BLaER1 treated with 17β-estradiol and CSF1 and Interleukin-3, amounts not matched to agents 10 nM and 100 nM (cell line): Measurements from ENCODE around the gene ZBTB45.
A peak's percentile ranks its signal among the peaks of the same experiment; 100 is the strongest.
"Not testable (repeated sequence)": the region's sequence is repeated elsewhere in the genome, so short reads cannot be mapped to it uniquely, and the experiment has no call there.

ENCODE experiments used
- H3K27ac ChIP-seq, 11 experiments: shearing (Covaris generic); formaldehyde crosslinking; 2 replicates each; pipeline ENCODE4 v1.8.1; 2022
- H3K27me3 ChIP-seq, 11 experiments: shearing (Covaris generic); formaldehyde crosslinking; 2 replicates each; pipeline ENCODE4 v1.8.1; 2022
- H3K36me3 ChIP-seq, 11 experiments: shearing (Covaris generic); formaldehyde crosslinking; 2 replicates each; pipeline ENCODE4 v1.8.1; 2022
- H3K4me1 ChIP-seq, 10 experiments: shearing (Covaris generic); formaldehyde crosslinking; 2 replicates each; pipeline ENCODE4 v1.8.1; 2022
- H3K4me2 ChIP-seq, 11 experiments: shearing (Covaris generic); formaldehyde crosslinking; 2 replicates each; pipeline ENCODE4 v1.8.1; 2022
- H3K4me3 ChIP-seq, 10 experiments: shearing (Covaris generic); formaldehyde crosslinking; 2 replicates each; pipeline ENCODE4 v1.8.1; 2022
- H3K9ac ChIP-seq, 11 experiments: shearing (Covaris generic); formaldehyde crosslinking; 2 replicates each; pipeline ENCODE4 v1.8.1; 2022
- H3K9me3 ChIP-seq, 11 experiments: shearing (Covaris generic); formaldehyde crosslinking; replicated peaks in 1 of 11; 2 replicates each; pipeline ENCODE4 v1.8.1; 2022
- H4K20me1 ChIP-seq, 11 experiments: shearing (Covaris generic); formaldehyde crosslinking; 2 replicates each; pipeline ENCODE4 v1.8.1; 2022
- Cebpa-rat ChIP-seq, 11 experiments: shearing (Covaris generic); IDR thresholded peaks; 2 replicates each; pipeline ENCODE4 v1.8.1; 2022

ZBTB45 gene

GRCh38 chr19:58546019-58546530 lies 26.5 kb upstream of the ZBTB45 start:
- Histone ChIP-seq H3K36me3 (peaks cover 48 to 64% (median 61%) of the 10 kb centered on the region in 11 experiments), H3K27ac (peak overlapping the region in 10 of 11 experiments; percentile 88 to 99 (median 97); a peak in 18 of 22 replicates), H3K9ac (peak overlapping the region; percentile 89 to 100 (median 96)), H3K4me1 (peaks cover 25 to 63% (median 42%) of the 10 kb centered on the region in 10 experiments), H3K9me3 (peaks cover 0 to 6% (median 0%) of the 10 kb centered on the region in 11 experiments; a peak in 4 of 22 replicates), H3K4me3 (peak overlapping the region; percentile 90 to 100 (median 100)), H3K4me2 (peak overlapping the region; percentile 88 to 100 (median 98)), H3K27me3 (peaks cover 0 to 4% (median 0%) of the 10 kb centered on the region in 11 experiments; a peak in 2 of 22 replicates), H4K20me1 (peaks cover 62 to 68% (median 66%) of the 10 kb centered on the region in 11 experiments)
- TF ChIP-seq Cebpa-rat (IDR thresholded peaks at IDR 0.05): no peak

GRCh38 chr19:58545286-58546018 lies 25.8 kb upstream of the ZBTB45 start:
- H3K4me1 ChIP-seq: peaks cover 25 to 59% (median 42%) of the 10 kb centered on the region in 10 experiments
- TF ChIP-seq Cebpa-rat (IDR thresholded peaks at IDR 0.05): no peak
- peak overlapping the region; percentile 89 to 100 (median 96) for H3K9ac ChIP-seq
- H3K4me2 ChIP-seq: peak overlapping the region; percentile 88 to 100 (median 98)
- H3K36me3 ChIP-seq: peaks cover 42 to 58% (median 55%) of the 10 kb centered on the region in 11 experiments
- peaks cover 56 to 61% (median 60%) of the 10 kb centered on the region in 11 experiments for H4K20me1 ChIP-seq
- peak overlapping the region; percentile 88 to 99 (median 96); a peak in 21 of 22 replicates for H3K27ac ChIP-seq
- peaks cover 0 to 6% (median 0%) of the 10 kb centered on the region in 11 experiments; a peak in 4 of 22 replicates for H3K9me3 ChIP-seq
- peaks cover 0 to 4% (median 0%) of the 10 kb centered on the region in 11 experiments; a peak in 2 of 22 replicates for H3K27me3 ChIP-seq
- H3K4me3 ChIP-seq: peak overlapping the region; percentile 90 to 100 (median 100)

GRCh38 chr19:58544591-58545285 lies 25.1 kb upstream of the ZBTB45 start:
- peaks cover 0 to 4% (median 0%) of the 10 kb centered on the region in 11 experiments; a peak in 2 of 22 replicates for H3K27me3 ChIP-seq
- peaks cover 25 to 55% (median 38%) of the 10 kb centered on the region in 10 experiments for H3K4me1 ChIP-seq
- H3K4me3 ChIP-seq: peak overlapping the region; percentile 90 to 100 (median 100)
- peaks cover 49 to 54% (median 53%) of the 10 kb centered on the region in 11 experiments for H4K20me1 ChIP-seq
- H3K4me2 ChIP-seq: peak overlapping the region; percentile 88 to 100 (median 98)
- peak overlapping the region; percentile 89 to 100 (median 96) for H3K9ac ChIP-seq
- no peak for TF ChIP-seq Cebpa-rat (IDR thresholded peaks at IDR 0.05)
- H3K9me3 ChIP-seq: peaks cover 0 to 6% (median 0%) of the 10 kb centered on the region in 11 experiments; a peak in 4 of 22 replicates
- H3K27ac ChIP-seq: peak overlapping the region; percentile 88 to 99 (median 96)
- peaks cover 35 to 50% (median 48%) of the 10 kb centered on the region in 11 experiments for H3K36me3 ChIP-seq

GRCh38 chr19:58543826-58544590 lies 24.4 kb upstream of the ZBTB45 start, which contains the start of gene TRIM28:
TSS of gene TRIM28 (plus strand) at chr19:58544064. CDS start at chr19:58544758, 694 bp downstream.
- no peak for TF ChIP-seq Cebpa-rat (IDR thresholded peaks at IDR 0.05)
- H4K20me1 ChIP-seq: peaks cover 42 to 47% (median 46%) of the 10 kb centered on the region in 11 experiments
- H3K4me2 ChIP-seq: peak within 1 kb of the TSS; percentile 94 to 100 (median 98)
- peaks cover 0 to 4% (median 0%) of the 10 kb centered on the region in 11 experiments; a peak in 2 of 22 replicates for H3K27me3 ChIP-seq
- H3K4me3 ChIP-seq: peak within 1 kb of the TSS; percentile 90 to 100 (median 100)
- peak within 1 kb of the TSS; percentile 88 to 99 (median 96) for H3K27ac ChIP-seq
- H3K9me3 ChIP-seq: peaks cover 0 to 6% (median 0%) of the 10 kb centered on the region in 11 experiments; a peak in 4 of 22 replicates
- H3K4me1 ChIP-seq: peaks cover 25 to 55% (median 41%) of the 10 kb centered on the region in 10 experiments
- peaks cover 28 to 43% (median 40%) of the 10 kb centered on the region in 11 experiments for H3K36me3 ChIP-seq
- H3K9ac ChIP-seq: peak within 1 kb of the TSS; percentile 89 to 100 (median 96)

GRCh38 chr19:58542641-58543372 lies 23.2 kb upstream of the ZBTB45 start:
- Histone ChIP-seq H3K4me2 (peak overlapping the region; percentile 77 to 94 (median 81)), H3K9ac (peak overlapping the region in 10 of 11 experiments; percentile 89 to 98 (median 96); a peak in 14 of 22 replicates)

GRCh38 chr19:58539169-58539559 lies 19.6 kb upstream of the ZBTB45 start:
- not testable (repeated sequence) for H4K20me1 ChIP-seq, H3K27me3 ChIP-seq, H3K9me3 ChIP-seq, H3K36me3 ChIP-seq
- Histone ChIP-seq H3K4me2 (peak overlapping the region in 9 of 11 experiments; percentile 81 to 99 (median 96); a peak in 16 of 22 replicates), H3K9ac (peak overlapping the region in 9 of 11 experiments; percentile 74 to 88 (median 83); a peak in 19 of 22 replicates), H3K27ac (peak overlapping the region in 9 of 11 experiments; percentile 78 to 97 (median 91); a peak in 18 of 22 replicates), H3K4me3 (peak overlapping the region in 1 of 10 experiments; percentile 50; a peak in 1 of 20 replicates), H3K4me1 (peaks cover 24 to 46% (median 36%) of the 10 kb centered on the region in 10 experiments)

More at GRCh38 chr19:58542641-58543372, 23.2 kb upstream of the ZBTB45 start:
- Histone ChIP-seq H3K4me3 (peak overlapping the region in 6 of 10 experiments; percentile 59 to 100 (median 94); a peak in 7 of 20 replicates), H3K27ac (peak overlapping the region; percentile 88 to 99 (median 96); a peak in 18 of 22 replicates), H4K20me1 (peaks cover 32 to 35% (median 34%) of the 10 kb centered on the region in 11 experiments), H3K4me1 (peaks cover 35 to 59% (median 50%) of the 10 kb centered on the region in 10 experiments), H3K36me3 (peaks cover 16 to 31% (median 28%) of the 10 kb centered on the region in 11 experiments)
- H3K27me3 ChIP-seq, H3K9me3 ChIP-seq: not testable (repeated sequence)
